Neuronal stem cell (in vitro differentiated cells): ENCODE results near the gene SPINT3.

Experiments used
- DNase-seq: peaks from one replicate; pipeline ENCODE4 v3.0.0-alpha.2; 2013; ENCODE audit warnings: low spot score
- H2AFZ ChIP-seq: one replicate; pipeline ENCODE4 v1.6.1; 2013; ENCODE audit warnings: mild to moderate bottlenecking, low read length, inconsistent platforms
- H2AK5ac ChIP-seq: 2 replicates; pipeline ENCODE4 v1.6.1; 2013; ENCODE audit warnings: low read depth, mild to moderate bottlenecking, inconsistent platforms, low read length, moderate library complexity, mixed read lengths
- H2BK120ac ChIP-seq: 2 replicates; pipeline ENCODE4 v1.6.1; 2013; ENCODE audit warnings: low read depth, mild to moderate bottlenecking, inconsistent platforms, low read length, moderate library complexity, mixed read lengths
- H2BK12ac ChIP-seq: one replicate; pipeline ENCODE4 v1.6.1; 2013; ENCODE audit warnings: low read length, inconsistent platforms
- H2BK15ac ChIP-seq: 2 replicates; pipeline ENCODE4 v1.6.1; 2013; ENCODE audit warnings: mild to moderate bottlenecking, low read length, inconsistent platforms, mixed read lengths
- H2BK5ac ChIP-seq: one replicate; pipeline ENCODE4 v1.6.1; 2013; ENCODE audit warnings: inconsistent platforms, mild to moderate bottlenecking, low read length, moderate library complexity
- H3K14ac ChIP-seq: one replicate; pipeline ENCODE4 v1.6.1; 2013; ENCODE audit warnings: low read length, inconsistent platforms
- H3K18ac ChIP-seq: 2 replicates; pipeline ENCODE4 v1.6.1; 2013; ENCODE audit warnings: low read length, inconsistent platforms
- H3K23ac ChIP-seq: 2 replicates; pipeline ENCODE4 v1.6.1; 2013; ENCODE audit warnings: low read depth, mild to moderate bottlenecking, mixed read lengths, low read length, inconsistent platforms; ENCODE audit not compliant: poor library complexity
- H3K27ac ChIP-seq: replicated peaks from 3 replicates; pipeline ENCODE4 v1.5.1; 2013; ENCODE audit warnings: low read length, inconsistent platforms
- H3K27me3 ChIP-seq, 3 experiments: 2 replicates each; pipeline ENCODE4 v1.6.1; 2013; ENCODE audit warnings: low read length in 3 of 3, mild to moderate bottlenecking in 2 of 3, inconsistent platforms in 1 of 3, low read depth in 1 of 3, mixed read lengths in 1 of 3, moderate library complexity in 1 of 3; ENCODE audit not compliant: control insufficient read depth in 3 of 3, insufficient read depth in 3 of 3
- H3K36me3 ChIP-seq, 2 donors: replicated peaks in 1 of 2; 2 replicates each; pipeline ENCODE4 v1.6.1; 2013; ENCODE audit warnings: low read length in 2 of 2; ENCODE audit not compliant: control insufficient read depth in 2 of 2, insufficient read depth in 2 of 2
- H3K4ac ChIP-seq: 2 replicates; pipeline ENCODE4 v1.6.1; 2013; ENCODE audit warnings: inconsistent platforms, mild to moderate bottlenecking, low read length, moderate library complexity
- H3K4me1 ChIP-seq, 2 donors: 1 replicate in 1 of 2; 2 replicates in 1 of 2; pipeline ENCODE4 v1.6.1; 2013; ENCODE audit warnings: low read length in 2 of 2, low read depth in 1 of 2; ENCODE audit not compliant: control insufficient read depth in 2 of 2, insufficient read depth in 1 of 2
- H3K4me2 ChIP-seq: one replicate; pipeline ENCODE4 v1.6.1; 2013; ENCODE audit warnings: mild to moderate bottlenecking, low read length, inconsistent platforms; ENCODE audit not compliant: insufficient read depth, poor library complexity, severe bottlenecking
- H3K4me3 ChIP-seq, 2 donors: 2 replicates each; pipeline ENCODE4 v1.5.1; 2013; ENCODE audit warnings: low read length in 2 of 2, mild to moderate bottlenecking in 2 of 2, inconsistent platforms in 1 of 2, moderate library complexity in 1 of 2
- H3K79me1 ChIP-seq: one replicate; pipeline ENCODE4 v1.6.1; 2013; ENCODE audit warnings: low read depth, mild to moderate bottlenecking, inconsistent platforms, low read length, moderate library complexity
- H3K9ac ChIP-seq: one replicate; pipeline ENCODE4 v1.6.1; 2013; ENCODE audit warnings: mild to moderate bottlenecking, low read depth, low read length, inconsistent platforms; ENCODE audit not compliant: poor library complexity
- H3K9me3 ChIP-seq, 2 donors: replicated peaks in 1 of 2; 2 replicates each; pipeline versions ENCODE3 to v1.6.1; 2013; ENCODE audit warnings: low read length in 2 of 2, mild to moderate bottlenecking in 2 of 2, inconsistent platforms in 1 of 2, low read depth in 1 of 2, mixed read lengths in 1 of 2, moderate library complexity in 1 of 2; ENCODE audit not compliant: control insufficient read depth in 2 of 2, insufficient read depth in 1 of 2
- H4K8ac ChIP-seq: one replicate; pipeline ENCODE4 v1.6.1; 2013; ENCODE audit warnings: low read depth, mild to moderate bottlenecking, inconsistent platforms, low read length, moderate library complexity
- H4K91ac ChIP-seq: one replicate; pipeline ENCODE4 v1.6.1; 2013; ENCODE audit warnings: low read length, low read depth, mild to moderate bottlenecking, inconsistent platforms; ENCODE audit not compliant: poor library complexity
- WGBS, 2 donors: extraction: QIAGEN DNeasy Blood & Tissue Kit; methylation state at CpG; one replicate each; pipeline ENCODE4 v1.1.7; 2013; ENCODE audit warnings: missing lambda C conversion rate in 2 of 2, mixed read lengths in 1 of 2; ENCODE audit not compliant: insufficient read length in 2 of 2, insufficient replicate concordance in 1 of 2; ENCODE audit errors: extremely low coverage in 2 of 2; 5-methylcytosine and 5-hydroxymethylcytosine counted together

Gene SPINT3

DNA sequence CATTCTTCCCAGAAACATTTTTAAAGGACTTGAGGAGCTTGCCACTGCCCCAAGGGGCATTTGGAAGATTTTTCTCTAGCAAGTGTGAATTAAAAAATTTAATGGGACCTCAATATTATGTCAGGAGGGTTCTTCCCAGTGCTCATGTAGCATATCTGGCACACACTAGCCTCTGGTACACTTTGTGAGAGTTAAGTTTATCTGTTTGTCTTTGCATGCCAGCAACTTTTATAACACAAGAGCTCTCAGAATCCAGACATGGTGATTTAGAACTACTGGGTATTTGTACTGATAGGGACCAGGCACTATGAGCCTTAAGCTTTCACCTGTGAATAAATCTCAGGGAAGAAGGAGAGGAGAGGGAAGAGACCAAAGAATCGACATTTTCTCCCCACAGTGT, 12.9 kb downstream of the SPINT3 start:
- Histone ChIP-seq H3K79me1 (no peaks in the 10 kb centered on the region), H4K8ac (no peak overlapping the region), H3K4ac (no peak overlapping the region), H2BK15ac (no peak overlapping the region), H4K91ac (no peak overlapping the region), H2BK12ac (no peak overlapping the region), H2BK120ac (no peak overlapping the region), H3K27ac (no peak overlapping the region), H3K18ac (no peak overlapping the region), H3K4me2 (no peak overlapping the region), H3K9me3 (no peaks in the 10 kb centered on the region), H3K9ac (no peak overlapping the region), H3K4me3 (no peak overlapping the region), H2AFZ (no peak overlapping the region), H3K27me3 (peaks cover 0 to 10% (median 0%) of the 10 kb centered on the region in 3 experiments), H2AK5ac (no peak overlapping the region), H2BK5ac (no peak overlapping the region), H3K36me3 (no peaks in the 10 kb centered on the region), H3K14ac (no peak overlapping the region), H3K4me1 (no peaks in the 10 kb centered on the region), H3K23ac (no peak overlapping the region)
- no CpG with 5 or more reads among the region's 1 CpG for WGBS, 2 donors
- no peak for DNase-seq

DNA sequence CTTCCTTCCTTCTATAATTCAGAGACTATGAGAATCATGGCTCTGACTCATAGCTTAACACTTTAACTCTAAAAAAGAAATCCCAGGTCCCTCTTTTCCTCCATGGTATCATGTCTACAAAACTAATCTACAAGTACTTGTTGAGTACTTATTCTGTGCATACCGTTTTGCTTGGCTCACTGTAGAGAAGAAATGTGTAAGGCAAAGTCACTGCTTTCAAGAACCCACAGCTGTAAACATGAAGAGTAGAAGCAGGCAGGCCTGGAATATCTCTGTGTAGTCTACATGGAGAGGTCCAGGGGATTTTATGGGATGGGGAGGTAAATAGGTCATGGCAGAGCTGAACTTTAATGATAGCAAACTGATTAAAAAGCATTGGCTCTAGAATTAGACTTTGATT, 13.8 kb downstream of the SPINT3 start:
- no peak overlapping the region for H4K8ac ChIP-seq
- no peak for DNase-seq
- no peak overlapping the region for H3K23ac ChIP-seq
- no peak overlapping the region for H2BK15ac ChIP-seq
- H3K36me3 ChIP-seq = no peaks in the 10 kb centered on the region
- H3K4ac ChIP-seq = no peak overlapping the region
- no peak overlapping the region for H2BK12ac ChIP-seq
- H4K91ac ChIP-seq = no peak overlapping the region
- no peak overlapping the region for H2AFZ ChIP-seq
- no peak overlapping the region for H3K14ac ChIP-seq
- no peaks in the 10 kb centered on the region for H3K79me1 ChIP-seq
- no peak overlapping the region for H3K4me3 ChIP-seq
- H2BK120ac ChIP-seq = no peak overlapping the region
- H3K27me3 ChIP-seq = peaks cover 0 to 12% (median 0%) of the 10 kb centered on the region in 3 experiments
- no peaks in the 10 kb centered on the region for H3K9me3 ChIP-seq
- no peak overlapping the region for H3K27ac ChIP-seq
- H2BK5ac ChIP-seq = no peak overlapping the region
- H3K4me2 ChIP-seq = no peak overlapping the region
- no peak overlapping the region for H3K18ac ChIP-seq
- no peak overlapping the region for H2AK5ac ChIP-seq
- H3K9ac ChIP-seq = no peak overlapping the region
- no CpG with 5 or more reads among the region's 1 CpG for WGBS, 2 donors
- H3K4me1 ChIP-seq = no peaks in the 10 kb centered on the region

GRCh38 chr20:45500022-45500421, 15.4 kb downstream of the SPINT3 start:
- Histone ChIP-seq H3K9ac (no peak overlapping the region), H3K4ac (no peak overlapping the region), H3K4me3 (peak overlapping the region in 1 of 2 donors; percentile 18), H3K27me3 (peaks cover 0 to 15% (median 0%) of the 10 kb centered on the region in 3 experiments), H2AFZ (no peak overlapping the region), H2BK120ac (no peak overlapping the region), H3K79me1 (no peaks in the 10 kb centered on the region), H2BK12ac (no peak overlapping the region), H4K8ac (no peak overlapping the region), H2AK5ac (no peak overlapping the region), H3K4me2 (no peak overlapping the region), H3K27ac (no peak overlapping the region), H3K23ac (peak overlapping the region; percentile 35), H3K4me1 (no peaks in the 10 kb centered on the region), H4K91ac (no peak overlapping the region), H3K9me3 (no peaks in the 10 kb centered on the region), H2BK5ac (no peak overlapping the region), H2BK15ac (no peak overlapping the region), H3K36me3 (no peaks in the 10 kb centered on the region), H3K14ac (no peak overlapping the region), H3K18ac (no peak overlapping the region)
- WGBS, 2 donors = no CpG with 5 or more reads among the region's 6 CpGs
- no peak for DNase-seq

GRCh38 chr20:45497971-45498494, 17.4 kb downstream of the SPINT3 start:
- Histone ChIP-seq H4K91ac (no peak overlapping the region), H2AK5ac (no peak overlapping the region), H2AFZ (no peak overlapping the region), H3K4me3 (no peak overlapping the region), H3K9ac (no peak overlapping the region), H2BK5ac (no peak overlapping the region), H2BK12ac (no peak overlapping the region), H2BK15ac (no peak overlapping the region), H3K27me3 (peaks cover 0 to 15% (median 0%) of the 10 kb centered on the region in 3 experiments), H3K27ac (no peak overlapping the region), H3K4me2 (no peak overlapping the region), H4K8ac (no peak overlapping the region), H3K14ac (no peak overlapping the region), H3K36me3 (no peaks in the 10 kb centered on the region), H2BK120ac (no peak overlapping the region), H3K23ac (no peak overlapping the region), H3K79me1 (no peaks in the 10 kb centered on the region), H3K4ac (no peak overlapping the region), H3K18ac (no peak overlapping the region), H3K9me3 (no peaks in the 10 kb centered on the region), H3K4me1 (no peaks in the 10 kb centered on the region)
- DNase-seq = no peak
- WGBS, 2 donors = no CpG with 5 or more reads among the region's 3 CpGs
